Right ventricle myocardium inferior (tissue), 1 donor: ENCODE data around the gene SPCS1. TPM values are rescaled to one million over a fixed set of nuclear protein-coding genes. Genes with fewer than 3 reads are reported as not detected.
"Not testable (repeated sequence)": the region's sequence is repeated elsewhere in the genome, so short reads cannot be mapped to it uniquely, and the experiment has no call there.

Source experiments
- ATAC-seq: fragments of 200-7000 bp; cut with Tn5 transposase; one replicate; pipeline ENCODE4 v1.9.1; 2020; ENCODE audit warnings: mild to moderate bottlenecking, moderate library complexity
- DNase-seq: peaks from one replicate; pipeline ENCODE4 v3.0.0; 2021; ENCODE audit errors: missing footprints
- intact Hi-C: fragments of 100-400 bp; cut with DNase I; formaldehyde crosslinking; loops from one replicate; pipeline ENCODE4 v1.11.0; 2022
- total RNA-seq: library from RNA; stranded (reverse); fragmentation: NEBNext Ultra II Directional; extraction: Animal tissue kit (Norgen Biotek cat#: 25700); gene quantifications from one replicate; pipeline ENCODE4 v1.2.1, GENCODE V29; 2021
- donor health status: DM: no; HTN: yes; CAD: no; lungs with severe emphysema.

The SPCS1 gene
- total RNA-seq, 1 donor from 2014 or later = 85.0 TPM

DNA sequence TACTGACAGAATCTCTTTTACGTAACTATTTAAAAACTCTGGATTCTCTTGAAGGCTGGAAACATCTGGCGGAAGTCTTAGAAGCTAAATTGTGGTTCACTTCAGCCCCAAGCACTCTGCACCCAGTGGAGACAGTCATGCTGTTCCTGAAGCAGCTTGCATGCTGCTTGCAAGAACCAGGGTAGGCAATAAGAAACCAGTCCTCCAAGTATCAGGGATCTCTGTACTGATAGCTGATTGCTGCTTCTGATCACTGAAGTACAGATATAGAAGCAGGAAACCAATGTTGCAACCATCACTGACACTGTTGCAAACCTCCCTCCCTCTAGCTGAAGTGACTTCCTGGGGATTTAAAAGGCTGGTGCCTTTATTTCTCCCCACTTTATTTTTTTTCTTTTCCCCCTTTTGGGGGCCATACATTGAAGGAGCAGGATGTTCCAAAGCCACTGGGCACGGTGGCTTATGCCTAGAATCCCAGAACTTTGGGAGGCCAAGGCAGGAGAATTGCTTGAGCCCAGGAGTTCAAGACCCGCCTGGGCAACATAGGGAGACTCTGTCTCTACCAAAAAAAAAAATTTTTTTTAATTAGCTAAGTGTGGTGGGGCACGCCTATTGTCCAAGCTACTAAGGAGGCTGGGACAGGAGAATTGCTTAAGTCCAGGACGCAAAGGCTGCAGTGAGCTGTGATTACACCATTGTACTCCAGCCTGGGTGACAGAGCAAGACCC, 15.3 kb downstream of the SPCS1 start:
- peak; percentile 42 for ATAC-seq
- intact Hi-C loops = no loop called here
- no peak for DNase-seq

DNA sequence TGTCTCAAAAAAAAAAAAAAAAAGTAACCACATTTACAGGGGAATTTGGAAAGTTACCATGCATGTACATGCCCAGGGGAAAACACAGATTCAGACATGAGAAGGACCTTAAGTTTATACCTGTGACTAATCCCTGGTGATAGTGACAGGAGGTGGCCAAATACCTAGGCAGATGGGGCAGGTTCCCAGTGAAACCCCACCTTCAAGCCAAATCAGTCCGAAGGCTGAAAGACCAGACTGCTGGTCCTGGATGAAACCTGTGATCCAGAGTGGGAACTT, 15.8 kb downstream of the SPCS1 start:
- intact Hi-C loops = no loop called here
- ATAC-seq (no peak), DNase-seq (no peak)

DNA sequence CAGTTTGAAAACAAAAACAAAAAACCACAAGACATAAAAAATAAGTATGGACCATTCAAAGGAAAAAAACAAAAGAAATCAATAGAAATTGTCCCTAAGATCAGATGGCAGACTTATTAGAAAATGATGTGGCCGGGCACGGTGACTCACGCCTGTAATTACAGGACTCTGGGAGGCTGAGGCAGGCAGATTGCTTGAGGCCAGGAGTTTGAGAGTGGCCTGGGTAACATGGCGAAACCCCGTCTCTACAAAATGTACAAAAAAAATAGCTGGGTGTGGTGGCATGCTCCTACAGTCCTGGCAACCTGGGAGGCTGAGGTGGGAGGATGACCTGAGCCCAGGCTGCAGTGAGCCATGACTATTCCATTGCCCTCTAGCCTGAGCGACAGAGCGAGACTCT, 16.6 kb downstream of the SPCS1 start:
- no peak for DNase-seq
- intact Hi-C loops = no loop called here
- ATAC-seq = no peak

DNA sequence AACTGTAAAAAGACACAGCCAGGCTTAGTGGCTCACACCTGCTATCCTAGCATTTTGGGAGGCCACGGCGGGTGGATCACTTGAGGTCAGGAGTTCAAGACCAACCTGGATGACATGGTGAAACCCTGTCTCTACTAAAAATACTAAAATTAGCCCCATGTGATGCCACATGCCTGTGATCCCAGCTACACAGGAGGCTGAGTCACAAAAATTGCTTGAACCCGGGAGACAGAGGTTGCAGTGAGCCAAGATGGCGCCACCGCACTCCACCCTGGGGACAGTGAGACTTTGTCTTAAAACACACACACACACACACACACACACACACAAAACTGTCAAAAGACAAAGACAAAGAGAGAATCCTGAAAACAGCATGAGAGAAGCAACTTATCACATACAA, 18.0 kb downstream of the SPCS1 start:
- intact Hi-C loops = no loop called here
- ATAC-seq = no peak

DNA sequence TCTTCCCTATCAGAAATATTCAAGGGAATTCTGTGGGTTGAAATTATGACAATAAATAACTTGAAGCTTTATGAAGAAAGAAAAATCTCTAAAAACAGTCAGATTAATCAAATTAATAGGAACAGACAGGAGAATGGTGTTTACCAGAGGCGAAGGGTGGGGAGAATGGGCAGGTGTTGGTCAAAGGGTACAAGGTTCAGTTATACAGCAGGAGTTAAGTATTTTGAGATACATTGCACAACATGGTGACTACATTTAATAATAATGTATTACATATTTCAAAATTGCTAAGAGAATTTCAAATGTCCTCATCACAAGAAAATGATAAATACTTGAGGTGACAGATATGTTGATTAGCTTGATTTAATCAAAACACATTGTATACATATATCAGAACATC, 18.6 kb downstream of the SPCS1 start:
- intact Hi-C loops = no loop called here
- ATAC-seq (no peak), DNase-seq (no peak)

More for the DNA sequence above, 18.0 kb downstream of the SPCS1 start:
- DNase-seq = no peak

DNA sequence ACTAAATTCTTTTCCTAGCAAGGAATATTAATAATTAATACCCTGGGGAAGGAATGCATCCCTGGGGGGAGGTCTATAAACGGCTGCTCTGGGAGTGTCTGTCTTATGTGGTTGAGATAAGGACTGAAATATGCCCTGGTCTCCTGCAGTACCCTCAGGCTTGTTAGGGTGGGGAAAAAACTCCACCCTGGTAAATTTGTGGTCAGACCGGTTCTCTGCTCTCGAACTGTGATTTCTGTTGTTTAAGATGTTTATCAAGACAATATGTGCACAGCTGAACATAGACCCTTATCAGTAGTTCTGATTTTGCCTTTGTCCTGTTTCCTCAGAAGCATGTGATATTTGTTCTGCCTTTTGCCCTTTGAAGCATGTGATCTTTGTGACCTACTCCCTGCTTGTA, 22.8 kb downstream of the SPCS1 start:
- intact Hi-C loops, DNase-seq, ATAC-seq: not testable (repeated sequence)

DNA sequence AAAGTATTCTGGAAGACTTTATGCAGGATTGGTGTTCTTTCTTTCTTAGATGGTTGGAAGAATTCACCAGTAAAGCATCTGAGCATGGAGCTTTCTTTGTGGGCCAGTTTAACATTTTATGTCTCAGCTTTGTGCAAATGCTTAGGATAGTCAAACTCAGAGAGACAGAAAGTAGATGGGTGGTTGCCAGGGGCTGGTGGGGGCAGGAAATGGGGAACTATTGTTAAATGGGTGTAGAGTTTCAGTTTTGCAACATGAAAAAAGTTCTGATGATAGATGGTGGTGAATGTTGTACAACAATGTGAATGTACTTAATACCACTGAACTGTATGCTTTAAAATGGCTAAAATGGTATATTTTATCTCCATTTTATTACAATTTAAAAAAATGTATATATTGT, 24.8 kb downstream of the SPCS1 start:
- DNase-seq (no peak), ATAC-seq (no peak)
- intact Hi-C loops = no loop called here

DNA sequence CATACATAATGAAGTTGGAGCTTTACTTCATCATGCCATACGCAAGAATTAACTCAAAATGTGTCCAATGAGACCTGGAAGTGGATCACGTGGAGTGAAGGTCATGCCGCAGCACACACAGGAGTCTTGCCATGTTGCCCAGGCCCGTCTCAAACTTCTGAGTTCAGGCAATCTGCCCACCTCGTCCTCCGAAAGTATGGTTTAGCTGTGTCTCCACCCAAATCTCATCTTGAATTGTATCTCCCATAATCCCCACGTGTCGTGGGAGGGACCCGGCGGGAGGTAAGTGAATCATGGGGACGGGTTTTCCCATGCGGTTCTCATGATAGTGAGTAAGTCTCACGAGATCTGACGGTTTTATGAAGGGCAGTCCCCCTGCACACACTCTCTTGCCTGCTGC, 25.7 kb downstream of the SPCS1 start:
- ATAC-seq (no peak), DNase-seq (no peak)
- intact Hi-C loops = no loop called here

DNA sequence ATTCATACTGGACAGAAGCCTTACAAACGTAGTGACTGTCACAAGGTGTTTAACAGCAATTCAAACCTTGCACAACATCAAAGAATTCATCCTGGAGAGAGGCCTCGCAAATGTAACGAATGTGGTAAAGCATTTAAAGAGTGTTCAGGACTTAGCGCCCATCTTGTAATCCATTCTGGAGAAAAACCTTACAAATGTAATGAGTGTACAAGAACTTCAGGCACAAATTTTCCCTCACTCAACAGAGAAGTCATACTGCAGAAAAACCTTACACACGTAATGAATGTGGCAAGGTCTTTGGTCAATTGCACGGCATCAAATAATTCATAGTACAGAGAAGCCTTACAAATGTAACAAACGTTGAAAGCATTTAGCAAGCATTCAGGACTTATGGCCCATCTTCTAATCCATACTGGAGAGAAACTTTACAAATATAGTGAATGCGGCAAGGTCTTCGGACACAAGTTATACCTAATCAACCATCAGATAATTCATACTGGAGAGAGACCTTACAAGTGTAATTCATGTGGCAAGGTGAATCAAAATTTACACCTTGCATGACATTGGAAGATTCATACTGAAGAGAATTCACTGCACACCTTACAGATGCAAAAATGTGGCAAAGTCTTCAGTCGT, 27.5 kb downstream of the SPCS1 start:
- ATAC-seq (no peak), DNase-seq (no peak)
- intact Hi-C loops = no loop called here

DNA sequence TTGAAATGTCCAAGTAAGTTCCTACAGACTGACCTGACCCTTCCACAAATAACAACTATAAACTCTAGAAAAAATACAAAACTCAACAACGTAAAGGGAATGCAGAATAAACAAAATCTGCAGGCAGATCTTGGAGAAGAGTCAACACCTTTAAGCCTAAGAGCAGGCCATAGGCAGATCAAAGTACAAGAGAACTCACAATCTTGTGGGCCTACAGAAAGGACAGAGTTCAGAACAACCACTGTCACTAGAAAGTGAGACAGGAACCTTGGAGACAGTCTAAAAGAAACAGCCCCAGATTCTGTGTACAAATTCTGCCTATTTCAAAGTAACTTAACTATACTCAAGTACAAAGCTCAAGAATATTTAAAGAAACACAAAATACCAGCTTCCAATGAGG, 33.8 kb downstream of the SPCS1 start:
- DNase-seq = no peak
- intact Hi-C loops = loop anchor here (10.0 kb wide), 1 partner anchor 195 kb away; no protein-coding TSS in a partner anchor
- no peak for ATAC-seq

DNA sequence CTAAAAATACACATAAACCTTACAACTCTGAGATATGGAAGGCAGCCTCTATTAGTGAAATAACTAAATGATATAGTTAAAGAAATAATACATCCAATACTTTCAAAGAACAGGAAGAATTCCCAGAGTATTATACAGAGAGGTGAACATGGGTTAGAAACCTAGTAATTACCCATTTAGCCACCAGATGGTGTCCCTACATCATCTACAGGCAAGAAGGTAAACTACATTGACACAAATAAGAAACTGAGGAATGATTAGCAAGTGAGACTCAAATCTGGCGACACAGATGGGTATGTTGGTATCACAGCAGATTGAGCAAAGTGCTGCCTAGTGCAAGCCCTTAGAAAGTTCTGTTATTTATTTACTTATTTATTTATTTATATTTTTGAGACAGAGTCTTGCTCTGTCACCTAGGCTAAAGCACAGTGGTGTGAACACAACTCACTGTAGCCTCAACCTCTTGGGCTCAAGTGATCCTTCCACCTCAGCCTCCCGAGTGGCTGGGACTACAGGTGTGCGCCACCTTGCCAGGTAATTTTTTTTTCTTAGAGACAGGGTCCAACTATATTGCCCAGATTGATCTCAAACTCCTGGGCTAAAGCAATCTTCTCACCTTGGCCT, 36.6 kb downstream of the SPCS1 start:
- intact Hi-C loops = loop anchor here (2.0 to 10.0 kb wide), 2 partner anchors 192 to 330 kb away; no protein-coding TSS in a partner anchor
- ATAC-seq = no peak
- no peak for DNase-seq

DNA sequence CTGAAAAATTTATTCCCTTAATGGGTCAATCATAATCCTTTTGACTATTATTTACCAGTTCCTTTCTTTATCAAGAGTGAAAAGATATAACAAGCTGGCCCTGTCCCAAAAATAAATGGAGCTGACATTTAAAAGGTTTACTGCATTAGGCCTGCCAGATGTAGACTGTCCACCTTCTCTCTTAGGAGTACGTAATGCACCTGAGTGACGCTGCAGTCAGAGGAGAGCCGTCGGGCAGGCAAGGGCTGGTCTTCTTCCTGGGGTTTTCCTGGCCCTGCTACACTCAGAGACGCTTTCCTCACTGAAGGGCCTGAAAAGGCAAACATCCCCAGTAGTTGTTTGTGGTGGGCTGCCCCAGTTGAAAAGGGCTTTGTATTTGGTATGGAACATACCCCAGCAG, 37.2 kb downstream of the SPCS1 start:
- ATAC-seq (no peak), DNase-seq (no peak)
- intact Hi-C loops = loop anchor here (2.0 to 10.0 kb wide), 2 partner anchors 192 to 330 kb away; no protein-coding TSS in a partner anchor

DNA sequence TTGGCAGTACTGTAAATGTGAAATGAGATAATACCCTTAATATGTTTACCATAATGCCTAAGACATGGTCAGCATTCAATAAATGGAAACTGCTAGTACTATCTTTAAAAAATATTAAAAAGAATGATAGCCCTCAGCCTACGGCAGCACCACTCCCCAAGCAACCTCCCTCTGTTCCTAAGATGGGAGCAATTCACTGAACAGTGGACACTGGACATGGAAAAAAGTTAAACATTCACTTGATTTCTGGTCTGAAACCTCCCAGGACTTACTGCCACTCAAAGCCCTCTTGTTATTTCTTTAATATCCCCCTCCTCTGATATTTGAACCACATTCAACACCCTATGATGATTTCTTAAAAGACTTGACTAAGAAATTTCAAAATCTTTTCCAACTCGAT, 37.8 kb downstream of the SPCS1 start:
- intact Hi-C loops = loop anchor here (2.0 to 10.0 kb wide), 2 partner anchors 191 to 329 kb away; no protein-coding TSS in a partner anchor
- ATAC-seq (no peak), DNase-seq (no peak)

DNA sequence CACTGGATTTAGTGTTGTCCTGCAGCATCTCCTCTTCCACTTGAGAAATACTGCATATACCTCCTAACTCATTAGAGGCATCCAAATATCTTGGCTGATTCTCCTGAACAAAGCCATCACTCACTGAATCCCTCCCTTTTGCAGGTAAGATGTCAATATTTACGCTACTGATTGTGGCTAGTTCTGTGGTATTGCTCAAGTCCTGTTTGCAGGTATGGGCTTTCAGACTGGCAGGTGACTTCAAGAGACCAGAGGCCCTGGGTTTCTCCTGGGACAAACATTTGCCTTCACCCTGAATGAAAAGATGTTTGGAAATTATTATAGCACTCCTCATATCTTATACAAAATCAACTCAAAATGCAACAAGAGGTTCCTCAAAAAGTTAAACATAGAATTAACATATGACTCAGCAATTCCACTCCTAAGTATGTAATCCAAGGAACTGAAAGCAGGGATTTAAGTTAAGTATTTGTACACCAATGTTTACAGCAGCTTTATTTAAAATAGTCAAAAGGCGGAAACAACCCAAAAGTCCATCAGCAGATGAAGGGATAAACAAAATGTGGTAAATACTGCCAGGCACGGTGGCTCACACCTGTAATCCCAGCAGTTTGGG, 46.2 kb downstream of the SPCS1 start:
- DNase-seq (no peak), ATAC-seq (no peak)
- intact Hi-C loops = no loop called here

DNA sequence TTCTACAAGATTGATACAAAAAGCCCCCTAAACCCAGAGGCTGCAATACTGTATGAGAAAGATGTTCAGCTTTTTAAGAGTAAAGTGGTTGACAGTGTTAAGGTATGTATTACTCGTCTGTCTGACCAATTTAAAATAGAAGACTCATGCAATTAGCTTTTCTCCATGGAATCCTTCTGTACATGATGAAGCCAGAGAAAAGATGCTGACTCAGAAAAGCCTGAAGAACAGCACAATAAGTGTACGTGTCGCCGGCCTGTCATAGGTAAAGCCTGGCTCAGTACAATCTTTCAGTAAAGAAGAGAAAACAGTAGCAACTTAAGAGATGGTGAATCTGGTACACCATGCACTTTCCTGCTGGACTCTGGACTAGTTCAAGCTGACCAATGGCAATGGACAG, 48.5 kb downstream of the SPCS1 start:
- ATAC-seq (no peak), DNase-seq (no peak)
- intact Hi-C loops = no loop called here

DNA sequence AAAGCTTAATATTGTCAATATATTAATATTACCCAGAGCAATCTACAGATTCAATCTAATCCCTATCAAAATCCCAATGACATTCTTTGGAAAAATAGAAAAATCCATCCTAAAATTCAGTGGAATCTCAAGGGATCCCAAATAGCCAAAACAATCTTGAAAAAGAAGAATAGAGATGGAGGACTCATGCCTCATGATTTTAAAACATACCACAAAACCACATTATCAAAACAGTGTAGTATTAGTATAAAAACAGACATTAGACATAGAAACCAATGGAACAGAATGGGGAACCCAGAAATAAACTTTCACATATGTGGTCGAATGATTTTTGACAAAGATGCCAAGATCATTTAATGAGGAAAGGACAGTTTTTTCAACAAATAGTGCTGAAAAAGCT, 50.2 kb downstream of the SPCS1 start:
- ATAC-seq (no peak), DNase-seq (no peak)
- intact Hi-C loops = no loop called here
